Psoas muscle (tissue), 8 donors: ENCODE data around the gene TEP1. TPM values are rescaled to one million over a fixed set of nuclear protein-coding genes. Genes with fewer than 3 reads are reported as not detected.

Source experiments
- ATAC-seq, 4 donors: fragments of 200-7000 bp; cut with Tn5 transposase; one replicate each; pipeline ENCODE4 v1.9.1; 2020; ENCODE audit warnings: moderate library complexity in 3 of 4, mild to moderate bottlenecking in 2 of 4
- DNase-seq, 2 donors: peaks; one replicate each; pipeline ENCODE4 v3.0.0-alpha.2; 2020
- H3K27ac ChIP-seq: fragments of 200-600 bp; one replicate; pipeline ENCODE4 v1.8.0; 2022
- H3K27me3 ChIP-seq, 3 donors: fragments of 200-600 bp in 1 of 3; one replicate each; pipeline versions ENCODE4 v1.6.1 to v1.8.0; 2013 to 2022; ENCODE audit warnings: low read length in 2 of 3, mild to moderate bottlenecking in 2 of 3, moderate library complexity in 1 of 3; ENCODE audit not compliant: insufficient read depth in 3 of 3
- H3K36me3 ChIP-seq, 2 donors: fragments of 200-600 bp in 1 of 2; one replicate each; pipeline versions ENCODE4 v1.6.1 to v1.8.0; 2013 to 2022; ENCODE audit warnings: low read depth in 1 of 2, mild to moderate bottlenecking in 1 of 2, moderate library complexity in 1 of 2; ENCODE audit not compliant: insufficient read depth in 1 of 2
- H3K4me1 ChIP-seq: fragments of 200-600 bp; one replicate; pipeline ENCODE4 v1.8.0; 2022
- H3K4me3 ChIP-seq: fragments of 200-600 bp; one replicate; pipeline ENCODE4 v1.8.0; 2022; ENCODE audit warnings: mild to moderate bottlenecking
- H3K9me3 ChIP-seq: fragments of 200-600 bp; one replicate; pipeline ENCODE4 v1.8.0; 2022
- WGBS, 3 donors: extraction: QIAGEN DNeasy Blood & Tissue Kit; methylation state at CpG; one replicate each; pipeline versions ENCODE4 v1.1.6 to v1.1.7; 2013; 5-methylcytosine and 5-hydroxymethylcytosine counted together
- intact Hi-C, 2 donors: fragments of 100-400 bp; cut with DNase I; formaldehyde crosslinking; loops; one replicate each; pipeline versions ENCODE4 v1.11.0 to v1.14.2; 2022
- polyA plus RNA-seq, 3 donors: library from polyadenylated mRNA; stranded (reverse); fragments of 200-250 nt; gene quantifications; one replicate each; pipeline ENCODE4 v1.2.3, GENCODE V29; 2013
- total RNA-seq, 4 donors: library from RNA; stranded (reverse); fragmentation: NEBNext Ultra II Directional in 2 of 4; extraction: Animal tissue kit (Norgen Biotek cat#: 25700) in 2 of 4; gene quantifications; one replicate each; pipeline versions ENCODE4 v1.2.1 to v1.2.4, GENCODE V29; 2021 to 2023
- TF ChIP-seq, protein P1 (sequence below): fragments of 200-600 bp; IDR thresholded peaks from one replicate; pipeline ENCODE4 v1.8.0; 2022; ENCODE audit warnings: antibody characterized with exemption
- donor health status: healthy with polysubstance abuse.
- donor health status: DM: no; HTN: no; CAD: no; lungs with moderate emphysema.
- donor health status: Bipolar disorder and iron deficiency.
- donor health status: healthy.
- donor health status: DM: yes; HTN: yes; CAD: no.
- donor health status: DM: no; HTN: no; CAD: no.
- donor health status: DM: no; HTN: no; CAD: no.
- donor health status: DM: yes; HTN: yes; CAD: no.

TEP1 gene
- total and polyA plus RNA-seq, 7 donors, result 4.2 to 44.8 (median 14.7) TPM

DNA sequence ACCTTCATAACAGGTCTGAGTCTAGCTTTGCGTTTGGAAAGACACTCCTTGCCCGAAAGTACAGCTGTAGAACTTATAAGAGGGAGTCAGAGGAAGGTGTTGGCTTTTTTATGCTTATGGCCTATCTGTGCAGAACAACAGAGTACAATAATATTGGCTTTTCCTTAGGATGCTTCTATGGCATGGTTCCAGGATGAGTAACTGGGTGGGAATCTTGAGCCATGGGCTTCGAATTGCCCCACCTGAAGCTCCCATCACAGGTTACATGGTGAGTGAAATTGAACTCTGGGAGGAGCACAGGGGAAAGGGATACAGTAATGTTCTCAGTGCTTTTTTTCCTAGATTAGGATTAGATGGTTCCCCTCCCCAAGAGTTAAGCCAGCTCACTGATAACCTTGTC is 56.9 kb downstream of the TEP1 start:
- Histone ChIP-seq H3K27ac (no peak overlapping the region), H3K36me3 (peaks cover 17 to 89% of the 10 kb centered on the region in 2 donors), H3K9me3 (no peaks in the 10 kb centered on the region), H3K4me3 (no peak overlapping the region), H3K4me1 (no peaks in the 10 kb centered on the region), H3K27me3 (no peaks in the 10 kb centered on the region)
- ATAC-seq (peak in 1 of 4 donors; percentile 23), DNase-seq (no peak)
- TF ChIP-seq, protein P1, sequence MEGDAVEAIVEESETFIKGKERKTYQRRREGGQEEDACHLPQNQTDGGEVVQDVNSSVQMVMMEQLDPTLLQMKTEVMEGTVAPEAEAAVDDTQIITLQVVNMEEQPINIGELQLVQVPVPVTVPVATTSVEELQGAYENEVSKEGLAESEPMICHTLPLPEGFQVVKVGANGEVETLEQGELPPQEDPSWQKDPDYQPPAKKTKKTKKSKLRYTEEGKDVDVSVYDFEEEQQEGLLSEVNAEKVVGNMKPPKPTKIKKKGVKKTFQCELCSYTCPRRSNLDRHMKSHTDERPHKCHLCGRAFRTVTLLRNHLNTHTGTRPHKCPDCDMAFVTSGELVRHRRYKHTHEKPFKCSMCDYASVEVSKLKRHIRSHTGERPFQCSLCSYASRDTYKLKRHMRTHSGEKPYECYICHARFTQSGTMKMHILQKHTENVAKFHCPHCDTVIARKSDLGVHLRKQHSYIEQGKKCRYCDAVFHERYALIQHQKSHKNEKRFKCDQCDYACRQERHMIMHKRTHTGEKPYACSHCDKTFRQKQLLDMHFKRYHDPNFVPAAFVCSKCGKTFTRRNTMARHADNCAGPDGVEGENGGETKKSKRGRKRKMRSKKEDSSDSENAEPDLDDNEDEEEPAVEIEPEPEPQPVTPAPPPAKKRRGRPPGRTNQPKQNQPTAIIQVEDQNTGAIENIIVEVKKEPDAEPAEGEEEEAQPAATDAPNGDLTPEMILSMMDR, result no peak
- intact Hi-C loops, result loop anchor here in 1 of 2 donors (5.0 kb wide), 1 partner anchor 41 kb away; no protein-coding TSS in a partner anchor
- 87 to 96% (median 90%) methylated on average over 3 of the region's 3 CpGs for WGBS, 3 donors

GRCh38 chr14:20350860-20351259 is 62.4 kb downstream of the TEP1 start:
- H3K9me3 ChIP-seq, result no peaks in the 10 kb centered on the region
- H3K36me3 ChIP-seq, result peaks cover 14 to 99% of the 10 kb centered on the region in 2 donors
- ATAC-seq, result no peak
- no peaks in the 10 kb centered on the region for H3K27me3 ChIP-seq
- no peaks in the 10 kb centered on the region for H3K4me1 ChIP-seq
- TF ChIP-seq, protein P1, result no peak
- no peak for DNase-seq
- no peak overlapping the region for H3K27ac ChIP-seq
- intact Hi-C loops, result loop anchor here in 1 of 2 donors (5.0 kb wide), 1 partner anchor 41 kb away; no protein-coding TSS in a partner anchor
- no peak overlapping the region for H3K4me3 ChIP-seq

DNA sequence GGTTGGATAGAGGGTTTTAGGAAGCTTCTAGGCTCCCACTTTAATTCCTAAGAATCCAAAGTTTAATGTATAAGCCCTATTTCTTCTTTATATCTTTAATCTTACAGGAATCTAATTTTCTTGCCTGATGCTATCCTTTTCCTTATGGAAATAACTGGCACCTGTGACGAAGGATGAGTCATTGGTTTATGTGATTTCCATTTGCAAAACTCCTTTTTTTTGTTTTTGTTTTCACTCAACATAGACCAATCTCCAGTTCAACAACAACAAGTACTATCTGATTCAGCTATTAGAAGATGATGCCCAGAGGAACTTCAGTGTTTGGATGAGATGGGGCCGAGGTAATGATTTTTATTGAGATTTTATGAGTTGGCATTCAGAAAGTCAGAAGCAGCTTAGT is 63.0 kb downstream of the TEP1 start:
- Histone ChIP-seq H3K9me3 (no peaks in the 10 kb centered on the region), H3K27ac (no peak overlapping the region), H3K4me3 (no peak overlapping the region), H3K27me3 (no peaks in the 10 kb centered on the region), H3K36me3 (peaks cover 11 to 99% of the 10 kb centered on the region in 2 donors), H3K4me1 (no peaks in the 10 kb centered on the region)
- ATAC-seq (no peak), DNase-seq (no peak)
- WGBS, 3 donors, result 88 to 95% (median 95%) methylated on average over 2 of the region's 2 CpGs
- TF ChIP-seq, protein P1, result no peak
- intact Hi-C loops, result loop anchor here in 1 of 2 donors (5.0 kb wide), 1 partner anchor 42 kb away; no protein-coding TSS in a partner anchor

DNA sequence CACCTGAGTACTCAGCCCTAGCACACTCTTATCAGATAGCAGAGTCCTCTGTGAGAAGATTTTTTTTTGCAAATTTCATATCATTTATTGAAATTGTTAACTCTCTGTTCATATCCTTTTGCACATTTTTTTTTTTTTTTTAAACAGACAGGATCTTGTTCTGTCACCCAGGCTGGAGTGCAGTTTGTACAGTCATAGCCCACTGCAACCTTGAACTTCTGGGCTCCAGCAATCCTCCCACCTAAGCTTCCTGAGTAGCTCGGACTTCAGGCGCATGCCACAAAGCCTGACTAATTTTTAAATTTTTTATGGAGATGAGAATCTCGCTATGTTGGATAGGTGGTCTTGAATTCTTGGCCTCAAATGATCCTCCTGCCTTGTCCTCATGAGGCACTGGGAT is 65.6 kb downstream of the TEP1 start:
- Histone ChIP-seq H3K27ac (no peak overlapping the region), H3K4me1 (peaks cover 4% of the 10 kb centered on the region), H3K27me3 (no peaks in the 10 kb centered on the region), H3K4me3 (no peak overlapping the region), H3K36me3 (peaks cover 4 to 79% of the 10 kb centered on the region in 2 donors), H3K9me3 (no peaks in the 10 kb centered on the region)
- TF ChIP-seq, protein P1, result no peak
- intact Hi-C loops, result loop anchor here (5.0 kb wide), 1 partner anchor 60 kb away; no protein-coding TSS in a partner anchor
- no peak for DNase-seq
- WGBS, 3 donors, result 82 to 93% (median 89%) methylated on average over 3 of the region's 3 CpGs
- no peak for ATAC-seq

DNA sequence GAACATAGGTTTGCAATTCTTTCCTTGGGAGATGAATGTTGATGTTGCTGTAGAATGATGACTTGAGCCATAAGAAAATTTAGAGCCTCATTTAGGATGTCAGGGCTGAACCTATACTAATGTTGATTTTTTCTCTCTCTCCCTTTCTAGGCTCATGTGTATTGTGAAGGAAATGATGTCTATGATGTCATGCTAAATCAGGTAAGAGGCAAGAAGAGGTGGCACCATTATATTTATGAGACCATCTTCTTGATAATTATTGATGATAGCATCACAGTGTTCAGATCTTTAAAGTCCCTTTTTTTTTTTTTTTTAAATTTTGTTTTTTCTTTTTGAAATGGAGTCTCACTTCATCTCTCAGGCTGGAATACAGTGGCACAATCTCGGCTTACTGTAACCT is 66.6 kb downstream of the TEP1 start:
- 89 to 100% (median 98%) methylated on average over 1 of the region's 1 CpG for WGBS, 3 donors
- intact Hi-C loops, result loop anchor here (5.0 kb wide), 1 partner anchor 61 kb away; no protein-coding TSS in a partner anchor
- Histone ChIP-seq H3K9me3 (no peaks in the 10 kb centered on the region), H3K27me3 (no peaks in the 10 kb centered on the region), H3K4me1 (peaks cover 4% of the 10 kb centered on the region), H3K27ac (no peak overlapping the region), H3K36me3 (peaks cover 4 to 69% of the 10 kb centered on the region in 2 donors), H3K4me3 (no peak overlapping the region)
- TF ChIP-seq, protein P1, result no peak
- ATAC-seq (no peak), DNase-seq (no peak)
